Parathyroid adenoma (tissue), 2 donors: Measurements from ENCODE around the gene CYTH4.

Experiments
- H2AFZ ChIP-seq: fragments of 300-600 bp; sonication (generic); one replicate; pipeline ENCODE4 v1.7.0; 2017; ENCODE audit warnings: antibody characterized with exemption, mild to moderate bottlenecking
- H3K27ac ChIP-seq: fragments of 300-600 bp; sonication (generic); one replicate; pipeline ENCODE4 v1.7.0; 2017
- H3K27me3 ChIP-seq: fragments of 300-600 bp; sonication (generic); one replicate; pipeline ENCODE4 v1.7.0; 2017; ENCODE audit warnings: low read length; ENCODE audit not compliant: control insufficient read depth, insufficient read depth
- H3K36me3 ChIP-seq: fragments of 300-600 bp; sonication (generic); one replicate; pipeline ENCODE4 v1.7.0; 2017; ENCODE audit warnings: low read length; ENCODE audit not compliant: control insufficient read depth, insufficient read depth
- H3K4me1 ChIP-seq: fragments of 300-600 bp; sonication (generic); one replicate; pipeline ENCODE4 v1.7.0; 2017; ENCODE audit warnings: control low read depth
- H3K4me2 ChIP-seq: fragments of 300-600 bp; sonication (generic); one replicate; pipeline ENCODE4 v1.7.0; 2017; ENCODE audit warnings: low read length
- H3K4me3 ChIP-seq: fragments of 300-600 bp; sonication (generic); one replicate; pipeline ENCODE4 v1.7.0; 2017; ENCODE audit warnings: low read depth, low read length
- H3K79me2 ChIP-seq: fragments of 300-600 bp; sonication (generic); one replicate; pipeline ENCODE4 v1.7.0; 2017; ENCODE audit warnings: control low read depth
- H3K9ac ChIP-seq: fragments of 300-600 bp; sonication (generic); one replicate; pipeline ENCODE4 v1.7.0; 2017; ENCODE audit warnings: mild to moderate bottlenecking
- H3K9me3 ChIP-seq: fragments of 300-600 bp; sonication (generic); one replicate; pipeline ENCODE4 v1.7.0; 2017; ENCODE audit warnings: low read length; ENCODE audit not compliant: control insufficient read depth
- CTCF ChIP-seq: fragments of 300-600 bp; sonication (generic); IDR thresholded peaks from one replicate; pipeline ENCODE4 v1.7.0; 2017; ENCODE audit warnings: antibody characterized with exemption, mild to moderate bottlenecking
- donor health status: primary hyperparathyroidism.

Gene CYTH4

GRCh38 chr22:37244114-37244921 is 38.0 kb upstream of the CYTH4 start, which contains the start of gene RAC2:
Gene RAC2 (minus strand): TSS chr22:37244269. CDS start chr22:37244148, 121 bp downstream.
- Histone ChIP-seq H3K4me1 (no peaks in the 10 kb centered on the region), H3K27ac (no peak within 1 kb of the TSS), H3K27me3 (no peaks in the 10 kb centered on the region), H3K9ac (no peak within 1 kb of the TSS), H2AFZ (no peak within 1 kb of the TSS), H3K36me3 (no peaks in the 10 kb centered on the region), H3K9me3 (no peaks in the 10 kb centered on the region), H3K4me3 (no peak within 1 kb of the TSS), H3K79me2 (no peaks in the 10 kb centered on the region), H3K4me2 (no peak within 1 kb of the TSS)
- no peak for TF ChIP-seq CTCF

GRCh38 chr22:37244922-37245722 is 37.2 kb upstream of the CYTH4 start:
- Histone ChIP-seq H3K27me3 (no peaks in the 10 kb centered on the region), H3K9ac (no peak overlapping the region), H3K4me1 (no peaks in the 10 kb centered on the region)

GRCh38 chr22:37245740-37246139 is 36.6 kb upstream of the CYTH4 start:
- Histone ChIP-seq H3K27me3 (no peaks in the 10 kb centered on the region), H3K4me3 (no peak overlapping the region), H3K9me3 (no peaks in the 10 kb centered on the region), H3K27ac (no peak overlapping the region), H3K4me2 (no peak overlapping the region), H3K9ac (no peak overlapping the region), H3K79me2 (no peaks in the 10 kb centered on the region), H2AFZ (no peak overlapping the region), H3K36me3 (no peaks in the 10 kb centered on the region), H3K4me1 (no peaks in the 10 kb centered on the region)
- TF ChIP-seq CTCF: no peak

More at GRCh38 chr22:37244922-37245722, 37.2 kb upstream of the CYTH4 start:
- H3K27ac ChIP-seq: no peak overlapping the region
- no peak overlapping the region for H3K4me2 ChIP-seq
- no peak for TF ChIP-seq CTCF
- H3K4me3 ChIP-seq: no peak overlapping the region
- no peaks in the 10 kb centered on the region for H3K9me3 ChIP-seq
- H3K79me2 ChIP-seq: no peaks in the 10 kb centered on the region
- no peaks in the 10 kb centered on the region for H3K36me3 ChIP-seq
- no peak overlapping the region for H2AFZ ChIP-seq

- H3K4me1 ChIP-seq: no peaks in the 10 kb centered on the region
- H3K36me3 ChIP-seq: no peaks in the 10 kb centered on the region
- no peaks in the 10 kb centered on the region for H3K9me3 ChIP-seq
- no peak overlapping the region for H3K4me2 ChIP-seq
- H3K4me3 ChIP-seq: no peak overlapping the region
- no peaks in the 10 kb centered on the region for H3K79me2 ChIP-seq
- no peak overlapping the region for H3K27ac ChIP-seq
- H2AFZ ChIP-seq: no peak overlapping the region
- H3K9ac ChIP-seq: no peak overlapping the region
- no peaks in the 10 kb centered on the region for H3K27me3 ChIP-seq
- no peak for TF ChIP-seq CTCF
These were observed 34.1 kb upstream of the CYTH4 start for GRCh38 chr22:37248251-37248650.
